HFF-Myc (cell line): Measurements from ENCODE around the gene PRR23A.

Experiments
- DNase-seq: peaks from one replicate; pipeline ENCODE4 v3.0.0-alpha.2; 2011; ENCODE audit warnings: low read depth; ENCODE audit errors: extremely low read depth
- H3K4me3 ChIP-seq: replicated peaks from 2 replicates; pipeline ENCODE4 v1.5.1; 2011; ENCODE audit warnings: low read depth, mild to moderate bottlenecking, control low read depth, low read length
- CTCF ChIP-seq: IDR thresholded peaks from 2 replicates; pipeline ENCODE4 v1.5.1; 2012; ENCODE audit warnings: mild to moderate bottlenecking, low read depth, low read length, control low read depth; ENCODE audit errors: missing control alignments

PRR23A gene

GRCh38 chr3:138974462-138974861 lies 31.6 kb downstream of the PRR23A start:
- H3K4me3 ChIP-seq, result no peak overlapping the region
- TF ChIP-seq CTCF, result no peak
- DNase-seq, result no peak

- TF ChIP-seq CTCF, result no peak
- DNase-seq, result no peak
- H3K4me3 ChIP-seq, result no peak overlapping the region
These were observed 33.1 kb downstream of the PRR23A start for GRCh38 chr3:138972941-138973340.

GRCh38 chr3:138971766-138972320 lies 34.2 kb downstream of the PRR23A start:
- no peak for TF ChIP-seq CTCF
- H3K4me3 ChIP-seq, result no peak overlapping the region
- no peak for DNase-seq

- DNase-seq, result no peak
- no peak overlapping the region for H3K4me3 ChIP-seq
- no peak for TF ChIP-seq CTCF
These were observed 41.1 kb downstream of the PRR23A start for GRCh38 chr3:138964923-138965322.

- H3K4me3 ChIP-seq, result no peak overlapping the region
- no peak for TF ChIP-seq CTCF
These were observed 41.8 kb downstream of the PRR23A start for GRCh38 chr3:138964264-138964663.

GRCh38 chr3:138962854-138963560 lies 43.1 kb downstream of the PRR23A start:
- no peak for TF ChIP-seq CTCF
- no peak overlapping the region for H3K4me3 ChIP-seq
- no peak for DNase-seq

More at GRCh38 chr3:138964264-138964663, 41.8 kb downstream of the PRR23A start:
- no peak for DNase-seq
